ENCODE results near the gene BMP7. TPM values are rescaled to one million over a fixed set of nuclear protein-coding genes. Genes with fewer than 3 reads are reported as not detected.

BMP7 gene
- total and polyA plus RNA-seq, 12 donors, result 0.74 to 6.7 (median 2.2) TPM; not detected in 3

GRCh38 chr20:57222631-57222950 is 43.9 kb downstream of the BMP7 start:
- Histone ChIP-seq H3K36me3 (replicated peaks in 1 of 2) (no peaks in the 10 kb centered on the region), H3K27ac (no peak overlapping the region), H3K27me3 (no peaks in the 10 kb centered on the region), H3K4me1 (replicated peaks in 1 of 2) (no peaks in the 10 kb centered on the region), H3K4me3 (no peak overlapping the region), H3K9me3 (replicated peaks in 1 of 3) (no peaks in the 10 kb centered on the region)
- TF ChIP-seq CTCF (IDR thresholded peaks at IDR 0.05) (no peak), POLR2A (IDR thresholded peaks at IDR 0.05) (no peak)
- 64 to 88% (median 77%) methylated on average over 1 of the region's 1 CpG for WGBS, 4 donors
- intact Hi-C loops (cut with DNase I), result no loop called here
- no peak for DNase-seq

DNA sequence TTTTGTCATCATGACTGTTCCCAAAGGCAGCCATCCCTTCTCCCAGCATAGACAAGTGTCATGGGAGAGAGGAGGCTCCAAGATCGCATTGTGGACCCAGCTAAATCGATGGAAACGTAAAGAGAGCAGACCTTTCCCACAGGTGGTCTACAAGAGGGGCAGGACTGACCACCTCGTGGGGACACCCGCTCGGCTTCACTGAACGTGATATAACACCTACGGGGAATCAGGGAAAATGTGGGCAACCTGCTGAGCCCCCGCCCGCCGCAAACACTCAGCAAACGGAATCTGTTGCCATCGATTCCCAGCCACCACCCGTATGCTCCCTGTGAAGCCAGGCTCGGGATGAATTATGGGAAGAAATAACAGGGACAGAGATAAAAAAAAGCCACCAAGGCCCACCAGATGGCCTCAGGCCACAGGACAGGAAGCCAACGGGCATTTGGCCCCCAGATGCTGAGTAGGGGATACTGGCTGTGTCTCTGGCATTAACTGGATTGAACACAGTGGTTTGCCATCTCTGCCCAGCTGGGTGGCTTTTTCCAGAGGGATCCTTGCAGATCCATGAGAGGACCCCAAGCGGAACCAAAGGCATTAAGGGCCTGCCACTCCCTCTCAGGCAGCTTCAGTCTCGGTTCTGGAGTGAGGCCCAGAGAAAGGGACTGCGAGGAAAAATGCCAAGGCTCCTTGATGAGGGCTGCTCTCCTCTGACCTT is 44.4 kb downstream of the BMP7 start:
- intact Hi-C loops (cut with DNase I), result no loop called here
- H3K4me1 ChIP-seq (replicated peaks in 1 of 2), result no peaks in the 10 kb centered on the region
- WGBS, 4 donors, result 74 to 76% (median 76%) methylated on average over 12 to 19 of the region's 19 CpGs
- no peak for DNase-seq
- TF ChIP-seq POLR2A (IDR thresholded peaks at IDR 0.05) (no peak), CTCF (IDR thresholded peaks at IDR 0.05) (no peak)
- H3K36me3 ChIP-seq (replicated peaks in 1 of 2), result no peaks in the 10 kb centered on the region
- H3K27me3 ChIP-seq, result no peaks in the 10 kb centered on the region
- no peak overlapping the region for H3K4me3 ChIP-seq
- no peaks in the 10 kb centered on the region for H3K9me3 ChIP-seq (replicated peaks in 1 of 3)
- no peak overlapping the region for H3K27ac ChIP-seq

DNA sequence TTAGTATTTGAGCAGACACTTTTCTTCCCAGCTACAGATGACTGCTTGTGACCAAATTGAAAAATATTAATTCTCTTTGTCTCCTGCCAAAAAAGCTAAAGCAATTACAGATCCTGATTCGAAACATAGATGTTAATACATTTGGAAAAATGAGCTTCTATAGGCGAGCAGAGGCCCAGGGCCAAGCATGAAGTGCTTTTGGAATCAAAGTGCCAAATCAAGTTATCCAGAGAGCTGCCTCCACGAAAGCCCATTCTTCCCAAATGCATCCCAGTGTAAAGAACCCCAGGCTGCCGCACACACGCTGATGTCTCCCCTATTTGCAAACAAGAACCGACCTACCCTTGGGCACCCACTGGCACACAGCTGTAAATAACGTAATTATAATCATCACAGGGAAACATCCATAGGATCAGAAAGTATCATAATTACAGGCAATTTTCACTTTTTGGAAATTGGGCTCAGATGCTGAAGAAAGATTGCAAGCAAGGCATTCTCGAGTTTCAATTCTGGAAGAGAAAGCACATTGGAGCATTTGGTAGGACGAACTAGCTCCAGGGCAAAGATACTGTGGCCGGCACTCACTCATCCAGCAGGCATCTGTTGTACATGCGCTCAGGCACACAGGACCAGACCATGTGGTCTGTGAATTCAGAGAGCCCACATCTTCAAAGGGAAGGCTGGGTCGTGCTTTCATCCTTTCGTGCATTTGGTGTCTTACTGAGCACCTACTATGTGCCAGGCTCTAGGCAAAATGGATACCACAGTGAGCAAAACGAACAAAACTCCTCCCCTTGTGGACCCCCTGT is 45.9 kb downstream of the BMP7 start:
- Histone ChIP-seq H3K27me3 (no peaks in the 10 kb centered on the region), H3K9me3 (replicated peaks in 1 of 3) (no peaks in the 10 kb centered on the region), H3K4me3 (no peak overlapping the region), H3K27ac (no peak overlapping the region), H3K4me1 (replicated peaks in 1 of 2) (no peaks in the 10 kb centered on the region), H3K36me3 (replicated peaks in 1 of 2) (no peaks in the 10 kb centered on the region)
- WGBS, 4 donors, result 68 to 74% (median 69%) methylated on average over 13 to 14 of the region's 14 CpGs
- intact Hi-C loops (cut with DNase I), result no loop called here
- no peak for DNase-seq
- TF ChIP-seq POLR2A (IDR thresholded peaks at IDR 0.05), result no peak
- no peak for TF ChIP-seq CTCF (IDR thresholded peaks at IDR 0.05)

DNA sequence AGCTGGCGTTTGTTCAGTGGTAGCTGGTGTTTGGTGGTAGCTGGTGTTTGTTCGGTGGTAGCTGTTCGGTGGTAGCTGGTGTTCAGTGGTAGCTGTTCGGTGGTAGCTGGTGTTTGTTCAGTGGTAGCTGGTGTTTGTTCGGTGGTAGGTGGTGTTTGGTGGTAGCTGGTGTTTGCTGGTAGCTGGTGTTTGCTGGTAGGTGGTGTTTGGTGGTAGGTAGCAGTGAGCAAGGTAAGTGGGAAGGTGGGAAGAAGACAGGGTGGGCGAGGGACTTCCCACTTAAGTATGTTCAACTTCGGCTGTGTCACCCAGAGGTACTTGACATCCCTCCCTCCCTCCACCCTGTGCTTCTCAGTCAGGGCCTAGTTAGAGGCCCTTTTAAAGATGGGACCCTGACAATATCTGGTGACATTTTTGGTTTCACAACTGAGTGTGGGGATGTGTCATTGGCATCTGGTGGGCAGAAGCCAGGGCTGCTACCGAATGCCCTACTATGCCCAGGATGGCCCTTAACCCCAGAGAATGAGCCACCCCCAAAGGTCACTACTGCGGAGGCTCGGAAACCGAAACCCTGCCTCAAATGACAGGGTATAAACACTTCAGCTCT is 47.3 kb downstream of the BMP7 start:
- H3K4me1 ChIP-seq (replicated peaks in 1 of 2), result no peaks in the 10 kb centered on the region
- H3K27me3 ChIP-seq, result no peaks in the 10 kb centered on the region
- H3K36me3 ChIP-seq (replicated peaks in 1 of 2), result no peaks in the 10 kb centered on the region
- WGBS, 4 donors, result 83 to 93% (median 88%) methylated on average over 11 of the region's 11 CpGs
- no peak overlapping the region for H3K27ac ChIP-seq
- H3K9me3 ChIP-seq (replicated peaks in 1 of 3), result no peaks in the 10 kb centered on the region
- intact Hi-C loops (cut with DNase I), result no loop called here
- no peak for DNase-seq
- TF ChIP-seq POLR2A (IDR thresholded peaks at IDR 0.05) (no peak), CTCF (IDR thresholded peaks at IDR 0.05) (no peak)
- no peak overlapping the region for H3K4me3 ChIP-seq

Data from adrenal gland (tissue), 12 donors.